SK-N-SH treated with all-trans-retinoic acid at 6 μM for 48 hours (cell line): Measurements from ENCODE around the gene FAM234A.

ENCODE experiments used
- CSDC2 ChIP-seq: fragments of 250-450 bp; sonication (Bioruptor Pico); IDR thresholded peaks from 2 replicates; pipeline ENCODE4 v1.5.0; 2020; ENCODE audit warnings: mild to moderate bottlenecking, moderate library complexity
- CSRNP3 ChIP-seq: fragments of 250-450 bp; sonication (Bioruptor Pico); IDR thresholded peaks from 2 replicates; pipeline ENCODE4 v1.5.1; 2021; ENCODE audit warnings: mild to moderate bottlenecking, moderate library complexity
- ESRRG ChIP-seq: fragments of 250-450 bp; sonication (Bioruptor Pico); IDR thresholded peaks from 2 replicates; pipeline ENCODE4 v1.6.1; 2021; ENCODE audit warnings: mild to moderate bottlenecking
- GLIS3 ChIP-seq: fragments of 250-450 bp; sonication (Bioruptor Pico); IDR thresholded peaks from 2 replicates; pipeline ENCODE4 v1.5.0; 2020; ENCODE audit warnings: mild to moderate bottlenecking, moderate library complexity
- ISL1 ChIP-seq: fragments of 250-450 bp; sonication (Bioruptor Pico); IDR thresholded peaks from 2 replicates; pipeline ENCODE4 v2.1.2; 2022; ENCODE audit warnings: mild to moderate bottlenecking, moderate library complexity
- OSR1 ChIP-seq: fragments of 250-450 bp; sonication (Bioruptor Pico); IDR thresholded peaks from 2 replicates; pipeline ENCODE4 v1.8.0; 2022; ENCODE audit warnings: moderate library complexity, mild to moderate bottlenecking, inconsistent platforms
- PATZ1 ChIP-seq: fragments of 250-450 bp; sonication (Bioruptor Pico); IDR thresholded peaks from 2 replicates; pipeline ENCODE4 v1.8.0; 2020; ENCODE audit warnings: mild to moderate bottlenecking, moderate library complexity, borderline replicate concordance
- POU6F1 ChIP-seq: fragments of 250-450 bp; sonication (Bioruptor Pico); IDR thresholded peaks from 2 replicates; pipeline ENCODE4 v1.8.0; 2021; ENCODE audit warnings: low read depth, mild to moderate bottlenecking, moderate library complexity, borderline replicate concordance
- RARB ChIP-seq: fragments of 250-450 bp; sonication (Bioruptor Pico); IDR thresholded peaks from 2 replicates; pipeline ENCODE4 v1.8.0; 2021; ENCODE audit warnings: mild to moderate bottlenecking, moderate library complexity
- TCF4 ChIP-seq: fragments of 250-450 bp; sonication (Bioruptor Pico); IDR thresholded peaks from 2 replicates; pipeline ENCODE4 v1.8.0; 2021; ENCODE audit warnings: mild to moderate bottlenecking, moderate library complexity, borderline replicate concordance
- TSHZ2 ChIP-seq: fragments of 250-450 bp; sonication (Bioruptor Pico); IDR thresholded peaks from 2 replicates; pipeline ENCODE4 v1.5.0; 2020; ENCODE audit warnings: mild to moderate bottlenecking, moderate library complexity
- ZFP3 ChIP-seq: fragments of 250-450 bp; sonication (Bioruptor Pico); IDR thresholded peaks from 2 replicates; pipeline ENCODE4 v1.5.0; 2020; ENCODE audit warnings: mild to moderate bottlenecking, moderate library complexity
- ZFP30 ChIP-seq: fragments of 450-650 bp; formaldehyde crosslinking; IDR thresholded peaks from 2 replicates; pipeline ENCODE4 v1.5.0; 2022; ENCODE audit warnings: mild to moderate bottlenecking, moderate library complexity

- TF ChIP-seq ZFP3 (CRISPR knock-in tag) = no peak
- no peak for TF ChIP-seq TCF4 (CRISPR knock-in tag)
- TF ChIP-seq OSR1 = no peak
- no peak for TF ChIP-seq ZFP30 (CRISPR knock-in tag)
- TF ChIP-seq RARB (CRISPR knock-in tag) = no peak
- no peak for TF ChIP-seq POU6F1 (CRISPR knock-in tag)
- TF ChIP-seq PATZ1 (CRISPR knock-in tag) = no peak
- no peak for TF ChIP-seq CSRNP3 (CRISPR knock-in tag)
- TF ChIP-seq TSHZ2 (CRISPR knock-in tag) = no peak
- TF ChIP-seq ESRRG (CRISPR knock-in tag) = no peak
- no peak for TF ChIP-seq GLIS3
- TF ChIP-seq ISL1 (CRISPR knock-in tag) = no peak
- no peak for TF ChIP-seq CSDC2 (CRISPR knock-in tag)
Measured at GRCh38 chr16:230949-231348, 3.7 kb upstream of the FAM234A start.
